Measurements from ENCODE around the gene KMO. TPM values are rescaled to one million over a fixed set of nuclear protein-coding genes. Genes with fewer than 3 reads are reported as not detected.

KMO gene
- total and polyA plus RNA-seq, 2 donors (not counting 3 experiments of a cell fraction or from before 2014, with no cell fraction given): not detected

- Histone ChIP-seq H3K4me2 (ENCODE audit: insufficient read depth, low read length) (no peak overlapping the region), H3K9ac (replicated peaks; ENCODE audit: extremely low read depth, insufficient read depth, low read length) (no peak overlapping the region), H4K20me1 (replicated peaks; ENCODE audit: control insufficient read depth, extremely low read depth, insufficient read depth, low read length) (no peaks in the 10 kb centered on the region), H3K27ac (ENCODE audit: insufficient read depth, low read depth, low read length) (no peak overlapping the region), H3K4me3 (replicated peaks in 1 of 3; ENCODE audit: insufficient read depth in 1 of 3, low read depth in 1 of 3, low read length in 3 of 3) (no peak overlapping the region), H3K4me1 (ENCODE audit: control insufficient read depth, extremely low read depth, insufficient read depth, low read length) (peaks cover 12% of the 10 kb centered on the region), H3K27me3 (ENCODE audit: control insufficient read depth in 2 of 2, insufficient read depth in 2 of 2, low read length in 2 of 2) (no peaks in the 10 kb centered on the region), H3K9me3 (replicated peaks; ENCODE audit: control insufficient read depth, insufficient read depth, low read length) (no peaks in the 10 kb centered on the region), H3K79me2 (ENCODE audit: control insufficient read depth, insufficient read depth, low read length) (no peaks in the 10 kb centered on the region), H3K9me1 (replicated peaks; ENCODE audit: control insufficient read depth, extremely low read depth, insufficient read depth, low read length) (no peaks in the 10 kb centered on the region), H3K36me3 (ENCODE audit: control insufficient read depth in 2 of 2, extremely low read depth in 1 of 2, insufficient read depth in 2 of 2, low read length in 2 of 2) (no peaks in the 10 kb centered on the region), H2AFZ (ENCODE audit: low read depth, low read length) (no peak overlapping the region)
- POLR2A ChIA-PET: no interaction called here
- CTCF ChIA-PET: interaction anchor here (0.6 to 1.2 kb wide), 2 partner anchors 34 to 376 kb away, joined by 3 to 6 read pairs; no protein-coding TSS in a partner anchor
- no peak for TF ChIP-seq POLR2AphosphoS5 (IDR thresholded peaks at IDR 0.05; ENCODE audit: insufficient read depth, low read depth, low read length)
- TF ChIP-seq JUN (IDR thresholded peaks at IDR 0.05; ENCODE audit: borderline replicate concordance, insufficient read depth, insufficient read length, low read depth): no peak
- TF ChIP-seq POLR2A (IDR thresholded peaks at IDR 0.05; ENCODE audit: low read depth, low read length): no peak
- no peak for TF ChIP-seq EZH2 (IDR thresholded peaks at IDR 0.05; ENCODE audit: borderline replicate concordance, low read depth, low read length, severe bottlenecking)
- TF ChIP-seq MYC (IDR thresholded peaks at IDR 0.05; ENCODE audit: low read depth, low read length): no peak
- no peak for TF ChIP-seq CTCF (IDR thresholded peaks at IDR 0.05; ENCODE audit: extremely low read depth in 1 of 2, insufficient read depth in 1 of 2, low read depth in 1 of 2, low read length in 2 of 2)
- no peak for TF ChIP-seq MAX (IDR thresholded peaks at IDR 0.05; ENCODE audit: insufficient read depth, insufficient read length)
- no peak for TF ChIP-seq FOS (IDR thresholded peaks at IDR 0.05; ENCODE audit: borderline replicate concordance, insufficient read depth, low read length)
- TF ChIP-seq GATA2 (IDR thresholded peaks at IDR 0.05; ENCODE audit: insufficient read depth, insufficient read length, low read depth, low read length): no peak
- DNase-seq (ENCODE audit: low read depth, low spot score) (no peak), FAIRE-seq (no peak)
- intact Hi-C loops (cut with micrococcal nuclease) (no loop called here), dilution Hi-C loops (cut with MboI; ENCODE audit: extremely low pct_ligation_motif_present, low sequenced_read_pairs) (no loop called here)
- BruUV-seq (replicated peaks): no TSS peak
These were observed 113.0 kb downstream of the KMO start for GRCh38 chr1:241645199-241645598.

Other genes with a start within 250 kb of the KMO start
- gene RGS7, start 175.2 kb upstream of the KMO start, total RNA-seq: 0.44 and 1.2 TPM in 2 replicates
- 0.33 and 0.43 TPM in 2 replicates for gene RGS7, start 175.2 kb upstream of the KMO start, polyA plus RNA-seq
- gene FH, start 12.6 kb upstream of the KMO start, total RNA-seq: 96.6 and 105 TPM in 2 replicates
- 33.0 and 41.9 TPM in 2 replicates for gene FH, start 12.6 kb upstream of the KMO start, polyA plus RNA-seq
- gene CHML, start 108.0 kb downstream of the KMO start, total RNA-seq: 22.3 and 23.6 TPM in 2 replicates
- 3.3 and 4.1 TPM in 2 replicates for gene CHML, start 108.0 kb downstream of the KMO start, polyA plus RNA-seq
- 22.0 and 23.9 TPM in 2 replicates for gene OPN3, start 108.0 kb downstream of the KMO start, total RNA-seq
- 16.1 and 17.0 TPM in 2 replicates for gene OPN3, start 108.0 kb downstream of the KMO start, polyA plus RNA-seq
- gene WDR64, start 119.9 kb downstream of the KMO start, total RNA-seq: not detected in 2 replicates
- not detected in 2 replicates for gene WDR64, start 119.9 kb downstream of the KMO start, polyA plus RNA-seq

Data from endothelial cell of umbilical vein (primary cell).